ENCODE results near the gene SRF. TPM values are rescaled to one million over a fixed set of nuclear protein-coding genes. Genes with fewer than 3 reads are reported as not detected.

SRF gene
- total RNA-seq, 1 donor from 2014 or later, result 42.7 TPM

DNA sequence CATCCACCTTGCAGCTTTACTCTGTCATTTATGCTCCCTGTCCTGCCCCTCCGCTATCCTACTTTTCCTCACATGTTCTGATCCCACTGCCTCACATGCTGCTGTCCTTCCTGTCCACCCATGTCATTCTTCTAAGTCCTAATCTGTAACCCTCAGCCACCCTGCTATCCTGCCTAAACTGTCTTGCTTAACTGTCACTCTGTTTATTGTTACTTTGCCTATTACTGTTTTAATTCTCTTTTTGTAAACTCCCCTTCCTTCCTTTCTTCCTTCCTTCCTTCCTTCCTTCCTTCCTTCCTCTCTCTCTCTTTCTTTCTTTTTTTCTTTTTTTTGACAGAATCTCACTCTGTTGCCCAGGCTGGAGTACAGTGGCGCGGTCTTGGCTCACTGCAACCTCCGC, 12.4 kb downstream of the SRF start:
- Mint-ChIP-seq H3K4me3 (ENCODE audit: unreplicated experiment) (peak overlapping the region; percentile 86), H3K4me1 (ENCODE audit: low read depth) (peaks cover 26% of the 10 kb centered on the region), H3K36me3 (ENCODE audit: low read depth) (peaks cover 23% of the 10 kb centered on the region), H3K27ac (ENCODE audit: unreplicated experiment) (no peak overlapping the region), H3K9me3 (ENCODE audit: low read depth) (no peaks in the 10 kb centered on the region), H3K27me3 (ENCODE audit: low read depth) (no peaks in the 10 kb centered on the region)
- DNase-seq (ENCODE audit: low spot score), result no peak
- TF ChIP-seq, protein P1, sequence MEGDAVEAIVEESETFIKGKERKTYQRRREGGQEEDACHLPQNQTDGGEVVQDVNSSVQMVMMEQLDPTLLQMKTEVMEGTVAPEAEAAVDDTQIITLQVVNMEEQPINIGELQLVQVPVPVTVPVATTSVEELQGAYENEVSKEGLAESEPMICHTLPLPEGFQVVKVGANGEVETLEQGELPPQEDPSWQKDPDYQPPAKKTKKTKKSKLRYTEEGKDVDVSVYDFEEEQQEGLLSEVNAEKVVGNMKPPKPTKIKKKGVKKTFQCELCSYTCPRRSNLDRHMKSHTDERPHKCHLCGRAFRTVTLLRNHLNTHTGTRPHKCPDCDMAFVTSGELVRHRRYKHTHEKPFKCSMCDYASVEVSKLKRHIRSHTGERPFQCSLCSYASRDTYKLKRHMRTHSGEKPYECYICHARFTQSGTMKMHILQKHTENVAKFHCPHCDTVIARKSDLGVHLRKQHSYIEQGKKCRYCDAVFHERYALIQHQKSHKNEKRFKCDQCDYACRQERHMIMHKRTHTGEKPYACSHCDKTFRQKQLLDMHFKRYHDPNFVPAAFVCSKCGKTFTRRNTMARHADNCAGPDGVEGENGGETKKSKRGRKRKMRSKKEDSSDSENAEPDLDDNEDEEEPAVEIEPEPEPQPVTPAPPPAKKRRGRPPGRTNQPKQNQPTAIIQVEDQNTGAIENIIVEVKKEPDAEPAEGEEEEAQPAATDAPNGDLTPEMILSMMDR (IDR thresholded peaks at IDR 0.05), result no peak

DNA sequence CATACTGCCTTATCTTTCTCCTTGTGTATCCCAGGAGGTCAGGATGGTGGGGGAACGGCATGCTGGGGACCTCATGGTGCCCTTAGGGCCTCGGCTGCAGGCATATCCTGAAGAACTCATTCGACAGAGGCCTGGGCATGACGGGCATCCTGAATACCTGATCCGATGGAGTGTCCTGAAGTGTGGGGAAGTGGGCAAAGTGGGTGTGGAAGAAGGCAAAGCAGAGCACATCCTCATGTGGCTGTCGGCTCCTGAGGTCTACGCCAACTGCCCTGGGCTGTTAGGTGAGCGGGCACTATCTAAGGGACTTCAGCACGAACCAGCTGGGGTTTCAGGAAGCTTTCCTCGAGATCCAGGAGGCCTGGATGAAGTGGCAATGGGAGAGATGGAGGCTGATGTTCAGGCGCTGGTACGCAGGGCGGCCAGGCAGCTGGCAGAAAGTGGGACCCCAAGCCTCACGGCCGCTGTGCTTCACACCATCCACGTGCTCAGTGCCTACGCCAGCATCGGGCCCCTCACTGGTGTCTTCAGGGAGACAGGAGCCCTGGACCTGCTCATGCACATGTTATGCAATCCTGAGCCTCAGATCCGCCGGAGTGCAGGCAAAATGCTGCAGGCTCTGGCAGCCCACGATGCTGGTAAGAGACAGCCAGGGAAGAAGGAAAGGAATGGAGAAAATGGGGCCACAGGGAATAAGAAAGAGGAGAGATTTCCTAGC, 13.4 kb downstream of the SRF start:
- Mint-ChIP-seq H3K4me1 (ENCODE audit: low read depth) (peaks cover 26% of the 10 kb centered on the region), H3K9me3 (ENCODE audit: low read depth) (no peaks in the 10 kb centered on the region)

DNA sequence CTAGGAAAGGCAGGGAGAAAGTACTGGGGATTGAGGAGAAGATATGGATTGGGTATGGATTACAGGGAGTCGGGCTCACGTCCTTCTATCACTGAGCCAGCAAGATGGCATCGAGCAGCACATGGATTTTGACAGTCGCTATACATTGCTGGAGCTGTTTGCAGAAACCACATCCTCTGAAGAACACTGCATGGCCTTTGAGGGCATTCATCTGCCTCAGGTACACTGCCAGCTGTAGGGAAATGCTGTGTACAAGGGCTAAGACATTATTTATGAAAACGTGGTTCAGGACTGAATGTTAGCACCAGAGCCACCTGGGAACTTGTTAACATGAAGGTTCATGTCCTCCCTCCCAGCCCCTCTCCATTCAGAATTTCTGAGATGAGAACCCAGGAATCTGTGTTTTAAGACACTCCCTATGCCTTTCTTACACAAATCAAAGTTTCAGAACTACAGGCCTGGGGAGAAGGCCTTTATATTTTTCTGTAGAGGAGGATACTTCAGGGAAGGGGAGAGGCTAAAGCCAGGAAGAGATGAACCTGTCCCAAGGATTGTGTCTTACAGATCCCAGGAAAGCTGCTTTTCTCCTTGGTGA, 14.4 kb downstream of the SRF start:
- TF ChIP-seq, protein P1 (IDR thresholded peaks at IDR 0.05), result no peak
- Mint-ChIP-seq H3K27ac (ENCODE audit: unreplicated experiment) (no peak overlapping the region), H3K36me3 (ENCODE audit: low read depth) (peaks cover 19% of the 10 kb centered on the region), H3K4me3 (ENCODE audit: unreplicated experiment) (no peak overlapping the region), H3K9me3 (ENCODE audit: low read depth) (no peaks in the 10 kb centered on the region), H3K27me3 (ENCODE audit: low read depth) (no peaks in the 10 kb centered on the region), H3K4me1 (ENCODE audit: low read depth) (peaks cover 26% of the 10 kb centered on the region)
- no peak for DNase-seq (ENCODE audit: low spot score)

More for the DNA sequence above, 13.4 kb downstream of the SRF start:
- H3K27me3 Mint-ChIP-seq (ENCODE audit: low read depth), result no peaks in the 10 kb centered on the region
- H3K4me3 Mint-ChIP-seq (ENCODE audit: unreplicated experiment), result no peak overlapping the region
- H3K36me3 Mint-ChIP-seq (ENCODE audit: low read depth), result peaks cover 19% of the 10 kb centered on the region
- H3K27ac Mint-ChIP-seq (ENCODE audit: unreplicated experiment), result no peak overlapping the region
- peak; percentile 77 for DNase-seq (ENCODE audit: low spot score)
- TF ChIP-seq, protein P1 (IDR thresholded peaks at IDR 0.05), result no peak

DNA sequence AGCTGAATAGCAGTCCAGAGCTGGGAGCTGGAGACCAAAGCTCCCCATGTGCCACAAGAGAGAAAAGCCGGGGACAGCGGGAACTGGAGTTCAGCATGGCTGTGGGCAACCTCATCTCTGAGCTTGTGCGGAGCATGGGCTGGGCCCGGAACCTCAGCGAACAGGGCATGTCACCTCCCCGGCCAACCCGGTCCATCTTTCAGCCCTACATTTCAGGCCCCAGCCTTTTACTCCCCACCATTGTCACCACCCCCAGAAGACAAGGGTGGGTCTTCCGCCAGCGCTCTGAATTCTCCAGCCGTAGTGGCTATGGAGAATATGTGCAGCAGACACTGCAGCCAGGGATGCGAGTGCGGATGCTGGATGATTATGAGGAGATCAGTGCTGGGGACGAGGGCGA, 14.9 kb downstream of the SRF start:
- H3K27ac Mint-ChIP-seq (ENCODE audit: unreplicated experiment), result no peak overlapping the region
- H3K27me3 Mint-ChIP-seq (ENCODE audit: low read depth), result no peaks in the 10 kb centered on the region

DNA sequence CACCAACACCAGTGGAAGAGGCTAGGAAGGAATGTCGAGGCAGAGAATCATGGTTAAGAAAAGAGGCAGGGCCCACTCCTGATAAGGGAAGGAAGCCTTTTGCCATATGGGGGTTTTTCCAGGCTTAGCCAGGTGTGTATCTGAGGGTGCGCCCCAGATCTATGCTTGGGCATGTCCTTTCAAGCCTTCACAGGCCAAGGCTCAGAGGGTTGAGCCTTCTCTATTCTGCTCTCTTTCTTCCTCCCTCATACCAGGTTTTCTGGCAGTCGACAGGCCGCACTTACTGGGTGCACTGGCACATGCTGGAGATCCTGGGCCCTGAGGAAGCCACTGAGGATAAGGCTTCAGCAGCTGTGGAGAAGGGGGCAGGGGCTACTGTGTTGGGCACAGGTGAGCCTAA, 15.6 kb downstream of the SRF start:
- Mint-ChIP-seq H3K36me3 (ENCODE audit: low read depth) (peaks cover 19% of the 10 kb centered on the region), H3K4me3 (ENCODE audit: unreplicated experiment) (no peak overlapping the region), H3K27ac (ENCODE audit: unreplicated experiment) (no peak overlapping the region), H3K4me1 (ENCODE audit: low read depth) (peaks cover 17% of the 10 kb centered on the region), H3K9me3 (ENCODE audit: low read depth) (no peaks in the 10 kb centered on the region), H3K27me3 (ENCODE audit: low read depth) (no peaks in the 10 kb centered on the region)
- TF ChIP-seq, protein P1 (IDR thresholded peaks at IDR 0.05), result no peak
- DNase-seq (ENCODE audit: low spot score), result peak; percentile 48

More for the DNA sequence above, 14.9 kb downstream of the SRF start:
- peaks cover 24% of the 10 kb centered on the region for H3K4me1 Mint-ChIP-seq (ENCODE audit: low read depth)
- DNase-seq (ENCODE audit: low spot score), result peak; percentile 75
- H3K9me3 Mint-ChIP-seq (ENCODE audit: low read depth), result no peaks in the 10 kb centered on the region
- TF ChIP-seq, protein P1 (IDR thresholded peaks at IDR 0.05), result no peak
- peaks cover 19% of the 10 kb centered on the region for H3K36me3 Mint-ChIP-seq (ENCODE audit: low read depth)
- H3K4me3 Mint-ChIP-seq (ENCODE audit: unreplicated experiment), result no peak overlapping the region
